Omental fat pad (tissue), 4 donors: ENCODE data around the gene TREH. TPM values are rescaled to one million over a fixed set of nuclear protein-coding genes. Genes with fewer than 3 reads are reported as not detected.
A peak's percentile ranks its signal among the peaks of the same experiment; 100 is the strongest.

Experiments used
- ATAC-seq: fragments of 150-250 bp; one replicate; pipeline ENCODE4 v1.9.1; 2016; ENCODE audit warnings: mild to moderate bottlenecking, moderate library complexity; ENCODE audit not compliant: low FRiP score
- DNase-seq: peaks from one replicate; pipeline ENCODE4 v3.0.0-alpha.2; 2019; ENCODE audit warnings: low spot score
- small RNA-seq: library from RNA; depleted of rRNA; stranded (forward); fragments of <200 nt; gene quantifications from one replicate; pipeline ENCODE3, GENCODE V24; 2016
- total RNA-seq, 4 donors: library from RNA; depleted of rRNA; stranded (reverse); fragments of >200 nt; gene quantifications; one replicate each; pipeline ENCODE4 v1.1.0, GENCODE V29; 2016
- TF ChIP-seq, protein P1 (sequence below), 3 donors: fragments of 450-650 bp; IDR thresholded peaks; one replicate each; pipeline ENCODE4 v1.5.1; 2016 to 2017; ENCODE audit warnings: antibody characterized with exemption in 3 of 3, mild to moderate bottlenecking in 3 of 3, moderate library complexity in 2 of 3

Gene TREH
- total RNA-seq, 4 donors from 2014 or later, result not detected

DNA sequence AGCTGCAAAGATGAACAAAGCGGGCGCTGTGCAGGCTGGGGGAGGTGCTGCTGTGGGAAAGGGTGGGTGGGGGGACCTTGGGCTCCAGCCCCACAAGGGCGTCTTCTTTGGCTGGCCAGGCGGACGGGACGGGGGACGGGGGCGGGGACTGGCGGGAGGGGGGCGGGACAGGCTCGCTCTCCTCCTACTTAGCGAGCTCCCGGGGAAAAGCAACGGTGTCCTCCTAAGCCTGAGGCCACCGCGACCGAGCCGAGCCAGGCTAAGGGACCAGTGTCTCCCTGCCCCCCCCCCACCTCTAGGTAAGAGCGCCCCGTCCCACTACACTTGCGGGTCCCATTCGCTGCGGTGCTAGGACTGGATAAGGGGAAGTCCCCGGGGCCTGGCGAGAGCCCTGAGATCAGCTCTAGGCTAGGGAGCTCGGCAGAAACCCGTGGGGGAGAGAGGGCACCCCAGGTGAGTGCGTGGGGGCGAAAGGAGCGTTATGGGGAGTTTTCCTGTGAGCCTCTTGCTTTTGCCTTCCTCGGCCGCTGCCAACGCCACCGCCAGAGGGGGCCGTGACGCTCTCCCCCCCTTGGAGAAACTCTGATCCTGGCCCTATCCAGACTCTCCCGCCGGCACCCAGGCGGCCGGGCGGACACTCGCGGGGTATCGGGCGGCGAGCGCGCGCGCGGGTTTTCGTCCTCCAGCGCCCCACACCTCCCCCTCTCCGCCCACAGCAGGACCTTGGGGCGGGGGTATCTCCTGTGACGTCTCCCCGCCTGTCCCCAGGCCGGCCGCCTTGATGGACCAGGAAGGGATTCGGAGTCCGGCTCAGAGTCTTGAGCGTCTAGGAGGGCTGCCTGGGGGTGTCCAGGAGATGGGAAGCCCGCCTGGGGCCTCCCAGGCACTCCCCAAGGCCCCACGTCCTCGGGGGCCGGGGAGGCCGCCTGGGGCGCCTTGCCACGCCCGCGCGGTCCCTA is 71.8 kb downstream of the TREH start, which contains the start of gene PHLDB1:
PHLDB1 (plus strand) TSS at position 215 of the 959 bp plus-strand sequence. CDS start 6,222 bp downstream, outside the sequence.
- TF ChIP-seq, protein P1, sequence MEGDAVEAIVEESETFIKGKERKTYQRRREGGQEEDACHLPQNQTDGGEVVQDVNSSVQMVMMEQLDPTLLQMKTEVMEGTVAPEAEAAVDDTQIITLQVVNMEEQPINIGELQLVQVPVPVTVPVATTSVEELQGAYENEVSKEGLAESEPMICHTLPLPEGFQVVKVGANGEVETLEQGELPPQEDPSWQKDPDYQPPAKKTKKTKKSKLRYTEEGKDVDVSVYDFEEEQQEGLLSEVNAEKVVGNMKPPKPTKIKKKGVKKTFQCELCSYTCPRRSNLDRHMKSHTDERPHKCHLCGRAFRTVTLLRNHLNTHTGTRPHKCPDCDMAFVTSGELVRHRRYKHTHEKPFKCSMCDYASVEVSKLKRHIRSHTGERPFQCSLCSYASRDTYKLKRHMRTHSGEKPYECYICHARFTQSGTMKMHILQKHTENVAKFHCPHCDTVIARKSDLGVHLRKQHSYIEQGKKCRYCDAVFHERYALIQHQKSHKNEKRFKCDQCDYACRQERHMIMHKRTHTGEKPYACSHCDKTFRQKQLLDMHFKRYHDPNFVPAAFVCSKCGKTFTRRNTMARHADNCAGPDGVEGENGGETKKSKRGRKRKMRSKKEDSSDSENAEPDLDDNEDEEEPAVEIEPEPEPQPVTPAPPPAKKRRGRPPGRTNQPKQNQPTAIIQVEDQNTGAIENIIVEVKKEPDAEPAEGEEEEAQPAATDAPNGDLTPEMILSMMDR (IDR thresholded peaks at IDR 0.05), result no peak
- no peak for DNase-seq

More for the DNA sequence above, 71.8 kb downstream of the TREH start, which contains the start of gene PHLDB1:
- peak; percentile 16 for ATAC-seq

Small RNA genes lying within 50 kb of the gene (small RNA-seq; reads per million reads assigned to genes)
- gene RNU6-376P, result not detected

Other genes with a start within 250 kb of the TREH start
- 10 to 100 TPM; 39.3 to 84.8 (median 51.9) TPM for gene KMT2A, start 243.2 kb downstream of the TREH start, total RNA-seq
- gene TTC36, start 152.2 kb downstream of the TREH start, total RNA-seq, result 10 to 100 TPM in 1 of 4 donors, 1 to 10 TPM in 2, under 1 TPM in 1; 0.84 to 21.1 (median 2.6) TPM
- gene TMEM25, start 148.5 kb downstream of the TREH start, total RNA-seq, result 10 to 100 TPM in 3 of 4 donors, 1 to 10 TPM in 1; 9.1 to 19.9 (median 11.8) TPM
- gene IFT46, start 113.7 kb downstream of the TREH start, total RNA-seq, result 10 to 100 TPM; 18.1 to 31.4 (median 21.7) TPM
- gene ARCN1, start 107.2 kb downstream of the TREH start, total RNA-seq, result 100 to 1,000 TPM in 3 of 4 donors, 10 to 100 TPM in 1; 89.7 to 135 (median 117) TPM
- 100 to 1,000 TPM; 163 to 363 (median 245) TPM for gene PHLDB1, start 72.0 kb downstream of the TREH start, total RNA-seq
- 100 to 1,000 TPM in 3 of 4 donors, 10 to 100 TPM in 1; 84.5 to 129 (median 108) TPM for gene DDX6, start 111.5 kb upstream of the TREH start, total RNA-seq
- under 1 TPM in 2 of 4 donors, not detected in 2; 0.09 to 0.12 TPM for gene CXCR5, start 204.2 kb upstream of the TREH start, total RNA-seq
- gene BCL9L, start 246.3 kb upstream of the TREH start, total RNA-seq, result 10 to 100 TPM; 13.5 to 24.0 (median 17.3) TPM